ENCODE results near the gene CADM2. TPM values are rescaled to one million over a fixed set of nuclear protein-coding genes. Genes with fewer than 3 reads are reported as not detected.

The CADM2 gene
- total RNA-seq, 1 experiment from 2014 or later, result 10.9 TPM

GRCh38 chr3:85737846-85738245 lies 779.1 kb downstream of the CADM2 start:
- no peaks in the 10 kb centered on the region for H3K36me3 Mint-ChIP-seq (ENCODE audit: insufficient read depth in 1 of 3, low read depth in 3 of 3)

More at GRCh38 chr3:85737846-85738245, 779.1 kb downstream of the CADM2 start:
- H3K56ac ChIP-seq (ENCODE audit: insufficient read length, low read depth, low read length), result no peak overlapping the region
- no peak overlapping the region for H2AK5ac ChIP-seq (ENCODE audit: insufficient read length, low read length)
- H4K91ac ChIP-seq (ENCODE audit: insufficient read length, low read depth, low read length), result no peak overlapping the region
- H3K9me3 Mint-ChIP-seq, result no peaks in the 10 kb centered on the region
- TF ChIP-seq, protein P1, sequence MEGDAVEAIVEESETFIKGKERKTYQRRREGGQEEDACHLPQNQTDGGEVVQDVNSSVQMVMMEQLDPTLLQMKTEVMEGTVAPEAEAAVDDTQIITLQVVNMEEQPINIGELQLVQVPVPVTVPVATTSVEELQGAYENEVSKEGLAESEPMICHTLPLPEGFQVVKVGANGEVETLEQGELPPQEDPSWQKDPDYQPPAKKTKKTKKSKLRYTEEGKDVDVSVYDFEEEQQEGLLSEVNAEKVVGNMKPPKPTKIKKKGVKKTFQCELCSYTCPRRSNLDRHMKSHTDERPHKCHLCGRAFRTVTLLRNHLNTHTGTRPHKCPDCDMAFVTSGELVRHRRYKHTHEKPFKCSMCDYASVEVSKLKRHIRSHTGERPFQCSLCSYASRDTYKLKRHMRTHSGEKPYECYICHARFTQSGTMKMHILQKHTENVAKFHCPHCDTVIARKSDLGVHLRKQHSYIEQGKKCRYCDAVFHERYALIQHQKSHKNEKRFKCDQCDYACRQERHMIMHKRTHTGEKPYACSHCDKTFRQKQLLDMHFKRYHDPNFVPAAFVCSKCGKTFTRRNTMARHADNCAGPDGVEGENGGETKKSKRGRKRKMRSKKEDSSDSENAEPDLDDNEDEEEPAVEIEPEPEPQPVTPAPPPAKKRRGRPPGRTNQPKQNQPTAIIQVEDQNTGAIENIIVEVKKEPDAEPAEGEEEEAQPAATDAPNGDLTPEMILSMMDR (conservative IDR thresholded peaks at IDR 0.05), result no peak
- DNase-seq, result no peak
- no peak overlapping the region for H4K8ac ChIP-seq (replicated peaks; ENCODE audit: insufficient read length, low read depth, low read length)
- H3K27me3 ChIP-seq (ENCODE audit: insufficient read depth, low read length), result no peaks in the 10 kb centered on the region
- no peak overlapping the region for H4K5ac ChIP-seq (ENCODE audit: insufficient read length, low read depth, low read length)
- no peaks in the 10 kb centered on the region for H3K4me1 ChIP-seq (ENCODE audit: insufficient read depth, low read length)
- no peak overlapping the region for H2BK20ac ChIP-seq (ENCODE audit: low read depth, low read length, poor library complexity, severe bottlenecking)
- no peak overlapping the region for H2BK15ac ChIP-seq (ENCODE audit: low read depth, low read length)
- H3K23me2 ChIP-seq (ENCODE audit: insufficient read length, low read depth, low read length, poor library complexity, severe bottlenecking), result no peaks in the 10 kb centered on the region
- no peak overlapping the region for H3K18ac ChIP-seq (ENCODE audit: insufficient read length, low read depth, low read length)
- H3K4me1 Mint-ChIP-seq, result peaks cover 2 to 8% of the 10 kb centered on the region in 2 experiments; a peak in 3 of 4 replicates
- H3K27ac Mint-ChIP-seq, result no peak overlapping the region
- no peaks in the 10 kb centered on the region for H3K79me1 ChIP-seq (ENCODE audit: insufficient read depth, low read depth, low read length, poor library complexity, severe bottlenecking)
- no peak overlapping the region for H3K14ac ChIP-seq (ENCODE audit: insufficient read depth, low read length)
- H2BK120ac ChIP-seq (ENCODE audit: low read depth, low read length, poor library complexity, severe bottlenecking), result no peak overlapping the region
- no peak overlapping the region for H3K27ac ChIP-seq (ENCODE audit: insufficient read length, low read depth, low read length)
- no peak overlapping the region for H3K4ac ChIP-seq (ENCODE audit: low read depth, low read length)
- no peaks in the 10 kb centered on the region for H3K9me3 ChIP-seq (ENCODE audit: control insufficient read depth, low read depth, low read length)
- no peaks in the 10 kb centered on the region for H3K79me2 ChIP-seq (ENCODE audit: insufficient read depth, low read length)
- H2AFZ ChIP-seq (ENCODE audit: low read length), result no peak overlapping the region
- H3K9ac ChIP-seq (ENCODE audit: extremely low read depth, insufficient read length, low read length), result no peak overlapping the region
- no peak overlapping the region for H3K23ac ChIP-seq (ENCODE audit: insufficient read length, low read depth, low read length)
- H3T11ph ChIP-seq (ENCODE audit: low read length), result no peak overlapping the region
- H3K4me3 Mint-ChIP-seq, result no peak overlapping the region
- no peak overlapping the region for H3K4me2 ChIP-seq (ENCODE audit: insufficient read depth, insufficient read length, low read length)
- no peaks in the 10 kb centered on the region for H4K20me1 ChIP-seq (ENCODE audit: control insufficient read depth, insufficient read depth, insufficient read length)
- no peaks in the 10 kb centered on the region for H3K27me3 Mint-ChIP-seq (ENCODE audit: low read depth)
- H2BK12ac ChIP-seq (ENCODE audit: insufficient read length, low read depth, low read length), result no peak overlapping the region
- WGBS (ENCODE audit: extremely low coverage, insufficient read length, low lambda C conversion rate), result no CpG with 5 or more reads among the region's 3 CpGs
- no peak overlapping the region for H2BK5ac ChIP-seq (ENCODE audit: insufficient read length, low read length)

Data from H9 (cell line).